OCI-LY1 (cell line): Measurements from ENCODE around the gene SLC25A39.

Experiments
- H2AFZ ChIP-seq: fragments of 200-600 bp; sonication (generic), shearing (Covaris generic); 2 replicates; pipeline ENCODE4 v1.6.0; 2014; ENCODE audit warnings: antibody characterized with exemption, mild to moderate bottlenecking, low read length
- H3F3A ChIP-seq: fragments of 200-600 bp; sonication (generic), shearing (Covaris generic); 2 replicates; pipeline ENCODE4 v1.6.0; 2014; ENCODE audit warnings: mild to moderate bottlenecking, antibody characterized with exemption, low read length, moderate library complexity; ENCODE audit not compliant: insufficient read depth
- H3K27ac ChIP-seq: fragments of 200-600 bp; sonication (generic); 2 replicates; pipeline ENCODE4 v1.5.1; 2014; ENCODE audit warnings: low read length, mixed run types, mild to moderate bottlenecking, low read depth; ENCODE audit not compliant: poor library complexity, severe bottlenecking
- H3K27me3 ChIP-seq: fragments of 200-600 bp; sonication (generic); 2 replicates; pipeline ENCODE4 v1.6.0; 2014; ENCODE audit warnings: antibody characterized with exemption, mild to moderate bottlenecking, low read length, moderate library complexity; ENCODE audit not compliant: insufficient read depth
- H3K36me3 ChIP-seq: fragments of 200-600 bp; sonication (generic); 2 replicates; pipeline ENCODE4 v1.6.1; 2014; ENCODE audit warnings: mild to moderate bottlenecking, antibody characterized with exemption, low read length, moderate library complexity, mixed read lengths; ENCODE audit not compliant: insufficient read depth
- H3K4me1 ChIP-seq: fragments of 200-600 bp; sonication (generic); 2 replicates; pipeline ENCODE4 v1.5.1; 2014; ENCODE audit warnings: mild to moderate bottlenecking, low read length, moderate library complexity; ENCODE audit not compliant: insufficient read depth, severe bottlenecking
- H3K4me2 ChIP-seq: fragments of 200-600 bp; sonication (generic), shearing (Covaris generic); 2 replicates; pipeline ENCODE4 v1.6.1; 2014; ENCODE audit warnings: low read length
- H3K4me3 ChIP-seq: fragments of 200-600 bp; sonication (generic); 2 replicates; pipeline ENCODE4 v1.5.1; 2014; ENCODE audit warnings: low read length, low read depth, mild to moderate bottlenecking, mixed read lengths; ENCODE audit not compliant: poor library complexity, severe bottlenecking
- H3K79me2 ChIP-seq: fragments of 200-600 bp; shearing (Covaris generic); 2 replicates; pipeline ENCODE4 v1.6.1; 2016; ENCODE audit warnings: mixed run types, low read length, mixed read lengths; ENCODE audit not compliant: insufficient read depth
- H3K9ac ChIP-seq: fragments of 200-600 bp; sonication (generic), shearing (Covaris generic); 2 replicates; pipeline ENCODE4 v1.6.1; 2014; ENCODE audit warnings: mild to moderate bottlenecking, low read length, mixed read lengths
- H3K9me2 ChIP-seq: fragments of 200-600 bp; sonication (generic), shearing (Covaris generic); 2 replicates; pipeline ENCODE4 v1.6.1; 2014; ENCODE audit warnings: low read depth, mild to moderate bottlenecking, low read length, mixed read lengths
- H3K9me3 ChIP-seq: fragments of 200-600 bp; shearing (Covaris generic); 2 replicates; pipeline ENCODE4 v1.6.1; 2014; ENCODE audit warnings: low read length, mixed read lengths
- H4K20me1 ChIP-seq: fragments of 200-600 bp; sonication (generic), shearing (Covaris generic); 2 replicates; pipeline ENCODE4 v1.6.0; 2016; ENCODE audit warnings: mild to moderate bottlenecking, low read length; ENCODE audit not compliant: insufficient read depth
- CTCF ChIP-seq: fragments of 200-600 bp; sonication (generic), shearing (Covaris generic); IDR thresholded peaks from 2 replicates; pipeline ENCODE4 v1.5.1; 2017; ENCODE audit warnings: mild to moderate bottlenecking, antibody characterized with exemption, low read length, moderate library complexity, mixed read lengths
- EZH2 ChIP-seq: fragments of 200-600 bp; sonication (generic), shearing (Covaris generic); IDR thresholded peaks from 2 replicates; pipeline ENCODE4 v1.8.0; 2017; ENCODE audit warnings: borderline replicate concordance, mixed run types, mild to moderate bottlenecking, antibody characterized with exemption, low read length, moderate library complexity, mixed read lengths

SLC25A39 gene

DNA sequence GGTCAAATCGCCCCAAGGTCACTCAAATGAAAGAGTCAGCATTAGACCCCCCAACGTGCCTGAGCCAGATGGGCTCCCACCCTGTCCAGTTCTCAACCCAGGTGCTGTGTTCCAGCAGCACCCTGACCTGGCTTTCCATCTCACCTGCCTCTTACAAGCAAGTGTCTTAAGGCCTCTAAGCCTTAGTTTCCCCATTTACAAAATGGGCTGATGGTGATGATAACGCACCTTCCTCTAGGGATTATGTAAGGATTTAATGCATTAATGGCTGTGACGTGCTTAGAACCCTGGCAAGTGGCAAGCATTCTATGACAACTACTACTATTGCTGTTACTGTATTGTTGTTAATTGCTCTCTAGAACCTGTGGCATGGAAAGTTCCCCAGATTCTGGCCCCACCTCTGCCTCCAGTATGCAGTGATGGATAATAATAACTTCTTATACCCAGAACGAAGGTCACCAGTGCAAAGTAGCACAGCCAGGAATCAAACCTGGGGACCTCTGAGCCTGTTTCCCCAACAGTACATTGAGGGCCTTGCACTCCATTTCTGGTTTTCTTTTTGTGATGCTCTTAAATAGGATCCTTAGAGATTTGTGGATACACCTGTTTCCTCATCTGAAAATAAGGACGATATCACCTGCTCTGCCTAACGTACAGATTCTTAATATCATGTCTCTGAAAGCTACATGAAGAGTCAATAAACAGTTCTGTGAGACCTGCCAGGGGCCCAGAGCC, 3.3 kb upstream of the SLC25A39 start:
- H3K4me2 ChIP-seq = no peak overlapping the region
- peaks cover 26% of the 10 kb centered on the region for H3K4me1 ChIP-seq
- no peaks in the 10 kb centered on the region for H3K9me3 ChIP-seq
- H3K4me3 ChIP-seq = no peak overlapping the region
- H3K27me3 ChIP-seq = no peaks in the 10 kb centered on the region
- H3F3A ChIP-seq = no peaks in the 10 kb centered on the region; the same call in 1 of the 2 replicates
- no peaks in the 10 kb centered on the region for H3K36me3 ChIP-seq
- peak overlapping the region; percentile 71 for H3K27ac ChIP-seq
- no peak overlapping the region for H2AFZ ChIP-seq
- H4K20me1 ChIP-seq = no peaks in the 10 kb centered on the region
- TF ChIP-seq CTCF (no peak), EZH2 (no peak)
- H3K79me2 ChIP-seq = no peaks in the 10 kb centered on the region
- no peaks in the 10 kb centered on the region for H3K9me2 ChIP-seq
- H3K9ac ChIP-seq = no peak overlapping the region

- H3F3A ChIP-seq = no peaks in the 10 kb centered on the region; the same call in 1 of the 2 replicates
- no peak for TF ChIP-seq EZH2
- no peak for TF ChIP-seq CTCF
- H3K9me2 ChIP-seq = no peaks in the 10 kb centered on the region
- H3K9me3 ChIP-seq = no peaks in the 10 kb centered on the region
- no peak overlapping the region for H3K9ac ChIP-seq
- H3K27ac ChIP-seq = peak overlapping the region; percentile 9
- H3K36me3 ChIP-seq = peaks cover 5% of the 10 kb centered on the region; the same call in 1 of the 2 replicates
- no peaks in the 10 kb centered on the region for H3K27me3 ChIP-seq
- peaks cover 26% of the 10 kb centered on the region for H3K4me1 ChIP-seq
- H4K20me1 ChIP-seq = no peaks in the 10 kb centered on the region
- H3K4me3 ChIP-seq = peak overlapping the region; percentile 2
- no peak overlapping the region for H2AFZ ChIP-seq
- H3K4me2 ChIP-seq = peak overlapping the region; percentile 42
- no peaks in the 10 kb centered on the region for H3K79me2 ChIP-seq
Observed at GRCh38 chr17:44326861-44327444, 2.3 kb upstream of the SLC25A39 start.

DNA sequence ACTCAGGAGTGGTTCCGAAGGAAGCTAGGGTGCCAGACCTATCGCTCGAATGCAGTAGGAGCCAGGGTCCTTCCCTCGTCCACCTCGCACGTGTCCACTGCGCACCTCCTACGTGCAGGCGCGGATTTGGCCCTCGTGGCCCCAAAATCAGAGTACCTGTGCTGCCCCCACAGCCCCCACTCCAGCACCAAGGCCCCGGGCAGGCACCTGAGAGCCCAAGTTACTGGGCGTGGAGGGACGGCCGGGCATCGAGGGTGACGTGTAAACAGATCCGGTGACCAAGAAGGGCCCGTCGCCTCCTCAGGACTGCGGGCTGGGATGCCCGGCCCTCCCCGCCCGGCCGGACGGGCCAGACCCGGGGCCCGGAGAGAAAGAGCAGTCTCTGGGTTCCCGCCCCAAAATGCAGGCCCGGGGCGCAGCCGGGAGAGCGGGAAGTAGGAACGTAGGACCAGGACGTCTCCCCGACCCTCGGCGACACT, 492 bp downstream of the SLC25A39 start:
- no peaks in the 10 kb centered on the region for H4K20me1 ChIP-seq
- H2AFZ ChIP-seq = no peak overlapping the region
- peaks cover 20% of the 10 kb centered on the region for H3K4me1 ChIP-seq
- no peaks in the 10 kb centered on the region; the same call in 1 of the 2 replicates for H3F3A ChIP-seq
- no peaks in the 10 kb centered on the region for H3K9me3 ChIP-seq
- peak overlapping the region; percentile 98 for H3K9ac ChIP-seq
- H3K4me2 ChIP-seq = peak overlapping the region; percentile 98
- H3K4me3 ChIP-seq = peak overlapping the region; percentile 99
- TF ChIP-seq CTCF (no peak), EZH2 (no peak)
- H3K27me3 ChIP-seq = no peaks in the 10 kb centered on the region
- H3K79me2 ChIP-seq = no peaks in the 10 kb centered on the region
- no peak overlapping the region for H3K27ac ChIP-seq
- no peaks in the 10 kb centered on the region for H3K9me2 ChIP-seq
- H3K36me3 ChIP-seq = peaks cover 32% of the 10 kb centered on the region
